ENCODE results near the gene NAGA.
"Not testable (repeated sequence)": the region's sequence is repeated elsewhere in the genome, so short reads cannot be mapped to it uniquely, and the experiment has no call there.

The NAGA gene

GRCh38 chr22:42074846-42075676 lies 4.4 kb upstream of the NAGA start:
- peak; percentile 6 for DNase-seq (ENCODE audit: low spot score)

GRCh38 chr22:42074132-42074811 lies 3.7 kb upstream of the NAGA start, which contains the start of gene PHETA2:
TSS of gene PHETA2 (plus strand) at chr22:42074248. CDS start at chr22:42077294, 3,046 bp downstream.
- peak; percentile 72 for DNase-seq (ENCODE audit: low spot score)

- DNase-seq (ENCODE audit: low spot score) = peak; percentile 3
These were observed 3.0 kb upstream of the NAGA start for GRCh38 chr22:42073621-42074041.

- no peak for DNase-seq (ENCODE audit: low spot score)
These were observed 2.2 kb upstream of the NAGA start for GRCh38 chr22:42072606-42073330.

GRCh38 chr22:42071508-42071907 lies 896 bp upstream of the NAGA start:
- DNase-seq (ENCODE audit: low spot score) = not testable (repeated sequence)

GRCh38 chr22:42069801-42070516 lies 653 bp downstream of the NAGA start:
- DNase-seq (ENCODE audit: low spot score) = no peak

- DNase-seq (ENCODE audit: low spot score) = no peak
These were observed 2.3 kb downstream of the NAGA start for GRCh38 chr22:42068291-42068690.

- no peak for DNase-seq (ENCODE audit: low spot score)
These were observed 2.9 kb downstream of the NAGA start for GRCh38 chr22:42067671-42068251.

GRCh38 chr22:42066937-42067336 lies 3.7 kb downstream of the NAGA start:
- peak; percentile 1 for DNase-seq (ENCODE audit: low spot score)

GRCh38 chr22:42066126-42066761 lies 4.4 kb downstream of the NAGA start:
- no peak for DNase-seq (ENCODE audit: low spot score)

- peak; percentile 3 for DNase-seq (ENCODE audit: low spot score)
These were observed 5.0 kb downstream of the NAGA start for GRCh38 chr22:42065438-42066125.

GRCh38 chr22:42064629-42065028 lies 6.0 kb downstream of the NAGA start:
- DNase-seq (ENCODE audit: low spot score) = peak; percentile 2

GRCh38 chr22:42062506-42063170 lies 8.0 kb downstream of the NAGA start:
- peak; percentile 3 for DNase-seq (ENCODE audit: low spot score)

- DNase-seq (ENCODE audit: low spot score) = no peak
These were observed 9.6 kb downstream of the NAGA start for GRCh38 chr22:42061041-42061440.

- no peak for DNase-seq (ENCODE audit: low spot score)
These were observed 10.1 kb downstream of the NAGA start for GRCh38 chr22:42060489-42060888.

- peak; percentile 4 for DNase-seq (ENCODE audit: low spot score)
These were observed 13.7 kb downstream of the NAGA start for GRCh38 chr22:42056757-42057511.

GRCh38 chr22:42052765-42053164 lies 17.8 kb downstream of the NAGA start:
- no peak for DNase-seq (ENCODE audit: low spot score)

- DNase-seq (ENCODE audit: low spot score) = no peak
These were observed 19.9 kb downstream of the NAGA start for GRCh38 chr22:42050641-42051180.

- DNase-seq (ENCODE audit: low spot score) = no peak
These were observed 28.8 kb downstream of the NAGA start for GRCh38 chr22:42041784-42042183.
